RWPE2 (cell line): ENCODE data around the gene FBXL19.

Source experiments
- ATAC-seq: fragments of 200-7000 bp; cut with Tn5 transposase; 3 replicates; pipeline ENCODE4 v1.9.1; 2021; ENCODE audit warnings: low read depth
- DNase-seq: peaks from one replicate; pipeline ENCODE4 v3.0.0-alpha.2; 2020; ENCODE audit warnings: low spot score
- H3K27ac ChIP-seq: fragments of 450-650 bp; 2 replicates; pipeline ENCODE4 v1.5.1; 2017; ENCODE audit warnings: mild to moderate bottlenecking; ENCODE audit not compliant: poor library complexity, severe bottlenecking
- H3K27me3 ChIP-seq: fragments of 250-450 bp; sonication (Bioruptor Pico); 2 replicates; pipeline ENCODE4 v1.5.1; 2021; ENCODE audit warnings: mild to moderate bottlenecking, moderate library complexity; ENCODE audit not compliant: insufficient read depth, poor library complexity, severe bottlenecking
- H3K36me3 ChIP-seq: fragments of 250-450 bp; sonication (Bioruptor Pico); 2 replicates; pipeline ENCODE4 v1.5.1; 2020; ENCODE audit warnings: low read depth, mild to moderate bottlenecking, moderate library complexity
- H3K4me1 ChIP-seq: fragments of 250-450 bp; sonication (Bioruptor Pico); 2 replicates; pipeline ENCODE4 v1.5.1; 2021; ENCODE audit warnings: mild to moderate bottlenecking, moderate library complexity; ENCODE audit not compliant: insufficient read depth, poor library complexity, severe bottlenecking
- H3K4me3 ChIP-seq: fragments of 250-450 bp; sonication (Bioruptor Pico); 2 replicates; pipeline ENCODE4 v1.5.1; 2021; ENCODE audit warnings: mild to moderate bottlenecking, moderate library complexity; ENCODE audit not compliant: severe bottlenecking
- H3K9me3 ChIP-seq: fragments of 250-450 bp; sonication (Bioruptor Pico); 2 replicates; pipeline ENCODE4 v1.5.1; 2021; ENCODE audit warnings: mild to moderate bottlenecking, moderate library complexity; ENCODE audit not compliant: severe bottlenecking
- TF ChIP-seq, protein P1 (sequence below): fragments of 450-650 bp; IDR thresholded peaks from one replicate; pipeline ENCODE4 v1.5.1; 2017; ENCODE audit warnings: mild to moderate bottlenecking, moderate library complexity; ENCODE audit not compliant: poor library complexity, severe bottlenecking

The FBXL19 gene

GRCh38 chr16:30957456-30958174 lies 34.2 kb downstream of the FBXL19 start, which contains the start of gene SETD1A:
Gene SETD1A, plus strand, starts transcription at chr16:30957754. Its CDS starts 978 bp downstream, at chr16:30958732.
- Histone ChIP-seq H3K27me3 (no peaks in the 10 kb centered on the region), H3K27ac (peak within 1 kb of the TSS; percentile 79), H3K36me3 (peaks cover 38% of the 10 kb centered on the region), H3K4me1 (no peaks in the 10 kb centered on the region), H3K4me3 (peak within 1 kb of the TSS; percentile 91), H3K9me3 (no peaks in the 10 kb centered on the region)
- ATAC-seq (peak; percentile 77), DNase-seq (peak; percentile 97)
- TF ChIP-seq, protein P1, sequence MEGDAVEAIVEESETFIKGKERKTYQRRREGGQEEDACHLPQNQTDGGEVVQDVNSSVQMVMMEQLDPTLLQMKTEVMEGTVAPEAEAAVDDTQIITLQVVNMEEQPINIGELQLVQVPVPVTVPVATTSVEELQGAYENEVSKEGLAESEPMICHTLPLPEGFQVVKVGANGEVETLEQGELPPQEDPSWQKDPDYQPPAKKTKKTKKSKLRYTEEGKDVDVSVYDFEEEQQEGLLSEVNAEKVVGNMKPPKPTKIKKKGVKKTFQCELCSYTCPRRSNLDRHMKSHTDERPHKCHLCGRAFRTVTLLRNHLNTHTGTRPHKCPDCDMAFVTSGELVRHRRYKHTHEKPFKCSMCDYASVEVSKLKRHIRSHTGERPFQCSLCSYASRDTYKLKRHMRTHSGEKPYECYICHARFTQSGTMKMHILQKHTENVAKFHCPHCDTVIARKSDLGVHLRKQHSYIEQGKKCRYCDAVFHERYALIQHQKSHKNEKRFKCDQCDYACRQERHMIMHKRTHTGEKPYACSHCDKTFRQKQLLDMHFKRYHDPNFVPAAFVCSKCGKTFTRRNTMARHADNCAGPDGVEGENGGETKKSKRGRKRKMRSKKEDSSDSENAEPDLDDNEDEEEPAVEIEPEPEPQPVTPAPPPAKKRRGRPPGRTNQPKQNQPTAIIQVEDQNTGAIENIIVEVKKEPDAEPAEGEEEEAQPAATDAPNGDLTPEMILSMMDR, result no peak

DNA sequence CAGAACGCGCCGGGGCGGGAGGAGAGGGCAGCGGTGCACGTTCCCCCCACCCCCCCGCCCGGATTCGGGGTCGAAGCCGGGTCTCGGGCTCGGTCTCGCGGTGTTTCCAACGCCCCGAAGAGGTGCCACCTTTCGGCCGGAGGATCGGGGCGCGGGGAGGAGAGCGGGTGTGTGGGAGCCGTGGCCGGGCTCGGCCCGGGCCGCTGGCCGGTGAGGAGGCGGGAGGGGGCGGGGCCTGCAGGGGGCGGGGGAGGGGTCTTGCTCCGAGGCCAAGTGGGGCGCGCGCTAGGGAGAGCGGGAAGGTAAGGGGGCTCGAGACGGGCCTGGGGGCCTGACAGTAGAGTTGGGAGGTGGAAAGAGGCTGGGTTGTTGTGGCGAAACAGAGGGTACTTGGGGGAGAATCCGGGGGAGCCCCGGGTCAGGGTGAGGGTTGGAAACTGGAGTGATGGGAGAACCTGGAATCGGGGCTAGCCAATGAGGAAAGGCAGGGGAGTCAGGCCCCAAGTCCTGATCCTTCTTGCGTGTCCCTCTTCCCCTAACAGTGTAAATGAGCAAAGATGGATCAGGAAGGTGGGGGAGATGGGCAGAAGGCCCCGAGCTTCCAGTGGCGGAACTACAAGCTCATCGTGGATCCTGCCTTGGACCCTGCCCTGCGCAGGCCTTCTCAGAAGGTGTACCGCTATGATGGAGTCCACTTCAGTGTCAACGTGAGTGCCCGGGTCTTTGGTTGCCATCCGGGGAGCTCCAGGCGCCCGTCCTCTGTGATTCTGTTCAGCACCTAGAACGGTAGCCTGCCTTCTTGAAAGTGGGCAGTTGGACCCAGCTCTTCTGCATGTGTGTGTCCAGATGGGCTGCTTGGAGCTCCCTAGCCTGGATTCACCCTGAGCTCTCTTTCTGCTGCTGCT lies 35.1 kb downstream of the FBXL19 start:
- no peaks in the 10 kb centered on the region for H3K27me3 ChIP-seq
- DNase-seq, result no peak
- peak overlapping the region; percentile 91 for H3K4me3 ChIP-seq
- no peaks in the 10 kb centered on the region for H3K4me1 ChIP-seq
- peaks cover 46% of the 10 kb centered on the region for H3K36me3 ChIP-seq
- TF ChIP-seq, protein P1, result no peak
- H3K27ac ChIP-seq, result peak overlapping the region; percentile 79
- no peaks in the 10 kb centered on the region for H3K9me3 ChIP-seq
- ATAC-seq, result peak; percentile 33

- DNase-seq (no peak), ATAC-seq (no peak)
- Histone ChIP-seq H3K27ac (no peak overlapping the region), H3K36me3 (peaks cover 71% of the 10 kb centered on the region), H3K4me1 (no peaks in the 10 kb centered on the region), H3K4me3 (no peak overlapping the region), H3K9me3 (no peaks in the 10 kb centered on the region), H3K27me3 (no peaks in the 10 kb centered on the region)
- TF ChIP-seq, protein P1, result no peak
Measured at GRCh38 chr16:30961384-30961783, 38.0 kb downstream of the FBXL19 start.

- Histone ChIP-seq H3K27ac (no peak overlapping the region), H3K9me3 (no peaks in the 10 kb centered on the region), H3K4me1 (no peaks in the 10 kb centered on the region), H3K4me3 (no peak overlapping the region), H3K27me3 (no peaks in the 10 kb centered on the region), H3K36me3 (peaks cover 94% of the 10 kb centered on the region)
- ATAC-seq, result no peak
- TF ChIP-seq, protein P1, result no peak
- no peak for DNase-seq
Measured at GRCh38 chr16:30963925-30964511, 40.6 kb downstream of the FBXL19 start.
